HCEC 1CT (cell line): ENCODE data around the gene NFE2L1.
"Not testable (repeated sequence)": the region's sequence is repeated elsewhere in the genome, so short reads cannot be mapped to it uniquely, and the experiment has no call there.

Source experiments
- DNase-seq: peaks from one replicate; pipeline ENCODE4 v3.0.0-alpha.2; 2017

NFE2L1 gene

DNA sequence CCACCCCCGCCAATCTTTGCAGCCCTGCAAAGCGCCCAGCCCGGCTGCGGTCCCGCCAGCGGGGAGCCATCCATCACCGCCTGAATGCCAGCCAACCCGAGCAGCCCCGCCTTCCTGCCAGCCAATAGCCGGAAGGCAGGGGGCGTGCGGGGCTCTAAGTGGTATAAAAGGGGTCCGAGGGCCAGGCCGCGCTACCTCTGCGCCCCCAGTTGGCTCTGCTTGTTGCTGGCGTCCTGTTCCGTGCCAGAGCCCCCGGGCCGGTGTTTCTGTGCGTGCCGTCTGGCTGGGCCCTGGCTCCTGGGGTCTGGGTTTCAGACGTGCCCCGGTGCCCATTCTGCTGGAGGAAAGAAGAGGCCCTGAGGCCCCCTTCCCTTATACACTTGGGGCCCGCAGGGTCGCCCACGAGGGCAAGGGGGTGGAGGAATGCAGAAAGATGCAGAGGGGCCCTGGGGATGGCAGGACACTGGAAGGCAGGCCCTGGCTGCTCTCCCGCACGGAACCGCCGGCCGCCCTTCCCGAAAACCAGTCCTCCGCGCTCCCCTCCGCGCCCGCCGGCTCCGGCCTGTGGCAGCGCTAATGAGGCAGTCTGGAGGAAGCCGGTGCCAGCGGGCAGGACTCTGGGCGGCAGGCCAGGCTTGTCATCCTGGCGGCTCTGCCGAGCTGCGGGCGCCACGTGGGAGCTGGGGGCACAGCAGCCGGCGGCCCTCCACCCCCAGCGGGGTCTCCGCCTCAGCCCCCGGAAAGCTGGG lies 24.6 kb upstream of the NFE2L1 start:
- DNase-seq = peak; percentile 68

DNA sequence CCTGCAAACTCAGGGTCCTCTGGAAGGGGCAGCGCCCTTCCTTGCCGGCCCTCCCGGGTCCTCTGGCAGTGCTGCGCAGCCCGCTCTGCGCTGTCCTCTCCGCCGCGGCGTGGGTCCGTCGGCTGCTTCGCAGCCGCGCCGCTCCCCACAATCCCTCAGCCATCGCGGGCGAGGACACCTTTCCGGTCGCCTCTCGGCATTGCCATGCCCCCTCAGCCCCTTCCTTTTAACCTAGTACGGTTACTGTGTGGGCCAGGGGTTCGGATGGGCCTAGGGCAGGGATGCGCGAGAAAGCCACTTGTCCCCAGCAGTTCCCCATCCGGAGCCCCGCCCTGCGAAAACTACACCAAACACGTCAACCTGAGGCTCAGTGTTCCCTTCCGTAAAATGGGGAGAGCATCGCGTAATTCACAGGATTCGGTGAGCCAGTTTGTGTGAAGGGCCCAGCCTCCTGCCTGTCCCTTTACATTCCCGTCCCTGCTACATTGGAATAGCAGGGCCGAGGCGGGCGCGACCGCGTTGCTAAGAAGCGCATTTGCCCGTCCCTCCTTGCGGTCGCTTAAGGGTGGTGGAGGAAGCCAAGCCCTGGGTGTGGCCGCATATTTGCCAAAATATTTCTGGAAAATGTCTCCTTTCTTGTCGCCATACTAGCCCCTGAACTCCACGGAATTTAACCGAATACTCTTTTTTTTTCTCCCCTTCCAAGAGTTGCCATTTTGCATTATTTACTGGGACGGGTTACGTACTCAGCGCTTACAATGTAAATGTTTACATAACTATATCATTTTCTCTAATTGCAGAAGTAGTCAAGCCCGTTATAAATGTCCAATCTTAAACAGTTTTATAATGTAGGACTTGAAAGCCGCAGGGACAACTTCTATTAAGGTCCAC lies 23.8 kb upstream of the NFE2L1 start:
- DNase-seq = no peak

- peak; percentile 96 for DNase-seq
These were observed 22.9 kb upstream of the NFE2L1 start for GRCh38 chr17:48025040-48025903.

- DNase-seq = no peak
These were observed 22.2 kb upstream of the NFE2L1 start for GRCh38 chr17:48025904-48026501.

GRCh38 chr17:48026502-48027321 lies 21.4 kb upstream of the NFE2L1 start:
- peak; percentile 83 for DNase-seq

DNA sequence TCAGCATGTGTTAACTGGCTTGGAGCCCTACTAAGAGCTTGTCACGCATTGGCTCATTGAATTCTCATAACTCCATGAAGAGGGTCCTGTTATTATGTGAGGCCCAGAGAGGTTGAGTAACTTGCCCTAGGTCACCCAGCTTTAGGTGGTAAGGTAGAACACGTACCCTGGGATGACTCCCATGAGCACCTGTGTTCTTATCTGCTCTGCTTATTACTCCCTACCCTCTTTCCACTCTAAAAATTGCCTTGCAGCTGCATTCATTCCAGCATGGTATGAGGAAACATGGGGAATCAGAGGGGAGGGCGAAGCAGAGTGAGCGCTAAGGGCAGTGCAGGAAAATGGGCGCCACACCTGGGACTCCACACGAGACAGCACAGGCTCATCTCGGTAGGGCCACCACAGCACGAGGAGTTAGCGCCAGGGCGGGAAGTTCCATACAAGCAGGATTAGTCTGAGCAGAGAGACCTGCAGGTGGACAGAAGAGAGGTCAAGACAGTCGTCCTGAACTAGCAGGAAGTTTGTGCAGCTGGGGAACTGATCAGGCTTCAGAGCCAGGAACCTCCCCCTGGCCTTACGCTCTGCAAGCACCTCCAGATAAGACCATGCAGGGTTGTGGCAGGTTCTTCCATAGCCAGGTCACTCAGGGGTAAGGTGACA lies 20.7 kb upstream of the NFE2L1 start:
- DNase-seq = no peak

DNA sequence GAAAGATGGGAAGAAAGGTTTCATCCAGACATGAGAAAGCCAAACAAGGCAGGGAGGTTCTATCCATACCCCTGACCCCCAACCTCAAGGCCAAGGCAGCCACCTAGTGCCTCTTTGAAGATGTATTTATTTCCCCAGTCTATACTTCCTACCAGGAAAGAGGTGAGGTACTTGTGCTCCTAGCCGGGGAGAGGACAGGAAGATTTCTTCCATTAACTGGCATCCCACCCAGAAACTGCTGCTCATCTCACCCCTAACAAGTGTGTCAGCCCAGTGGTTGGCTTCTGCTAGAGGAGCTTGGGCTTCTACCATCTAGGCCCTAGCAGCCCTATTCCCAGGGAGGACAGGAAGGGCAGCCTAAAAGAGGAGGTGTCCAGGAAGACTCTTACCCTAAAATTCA lies 19.4 kb upstream of the NFE2L1 start:
- no peak for DNase-seq

DNA sequence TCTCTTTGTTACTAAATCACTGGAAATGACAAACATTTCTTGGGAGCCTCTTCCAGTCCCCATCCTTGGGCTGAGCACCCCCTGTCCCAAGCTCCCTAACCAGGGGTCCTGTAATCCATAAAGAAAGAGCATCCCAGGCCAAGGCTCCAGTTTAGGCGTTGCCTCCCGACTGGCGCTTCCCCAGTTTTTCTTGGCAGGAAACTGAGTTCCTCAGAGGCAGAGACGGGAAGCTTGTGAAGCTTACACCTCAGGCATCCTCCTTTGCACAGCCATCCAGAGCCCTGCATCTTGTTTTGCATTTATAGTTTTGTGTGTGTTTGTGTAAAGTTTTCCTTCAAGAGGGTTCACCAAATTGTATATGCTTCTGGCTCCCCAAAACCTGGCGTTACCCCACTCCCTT lies 17.6 kb upstream of the NFE2L1 start:
- DNase-seq = no peak

- no peak for DNase-seq
These were observed 16.2 kb upstream of the NFE2L1 start for GRCh38 chr17:48031966-48032365.

GRCh38 chr17:48034734-48035133 lies 13.4 kb upstream of the NFE2L1 start:
- DNase-seq = not testable (repeated sequence)

GRCh38 chr17:48036693-48037035 lies 11.5 kb upstream of the NFE2L1 start:
- no peak for DNase-seq

- DNase-seq = peak; percentile 44
These were observed 10.9 kb upstream of the NFE2L1 start, which contains the start of gene COPZ2 for GRCh38 chr17:48037036-48037837. Gene COPZ2 (minus strand): TSS chr17:48037797. CDS start chr17:48037777, 20 bp downstream.

DNA sequence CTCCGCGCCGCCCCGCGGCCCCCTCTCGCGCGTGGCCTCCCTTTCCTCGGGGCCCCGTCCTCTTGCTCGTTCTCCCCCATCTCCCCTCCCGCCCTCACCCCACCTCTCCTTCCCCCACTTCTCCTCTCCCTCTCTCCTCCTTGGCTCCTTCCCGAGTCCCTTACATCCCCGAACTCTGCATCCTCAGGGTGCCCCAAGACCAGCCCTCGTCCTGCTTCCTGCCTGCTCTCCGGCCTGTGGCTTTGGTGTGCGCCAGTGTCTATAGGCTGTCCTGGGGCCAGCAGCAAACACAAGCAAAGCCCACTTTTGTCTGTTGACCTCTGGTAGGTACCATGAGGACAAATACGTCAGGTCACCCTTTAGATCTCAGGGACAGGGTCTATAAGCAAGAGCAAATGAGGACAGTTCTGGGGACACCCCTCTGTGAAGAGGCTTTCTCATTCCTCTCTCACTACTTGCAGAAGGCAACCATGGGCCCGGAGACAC lies 10.3 kb upstream of the NFE2L1 start:
- DNase-seq = peak; percentile 24

DNA sequence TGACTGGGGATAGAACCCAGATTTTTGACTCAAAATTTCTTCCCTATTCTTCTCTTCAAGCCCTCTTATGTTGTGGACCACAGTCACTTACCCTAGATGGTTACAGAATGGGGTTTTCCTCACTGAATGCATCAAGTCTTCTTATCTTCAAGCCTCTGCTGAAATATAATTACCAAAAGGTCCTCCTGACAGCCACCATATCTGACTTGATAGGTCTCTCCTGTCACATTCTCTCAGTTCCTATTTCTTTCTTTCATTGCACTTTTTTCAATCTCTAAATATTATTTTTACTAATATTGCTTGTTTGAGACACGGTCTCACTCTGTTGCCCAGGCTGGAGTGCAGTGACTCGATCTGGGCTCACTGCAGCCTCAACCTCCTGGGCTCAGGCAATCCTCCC lies 9.5 kb upstream of the NFE2L1 start:
- no peak for DNase-seq

DNA sequence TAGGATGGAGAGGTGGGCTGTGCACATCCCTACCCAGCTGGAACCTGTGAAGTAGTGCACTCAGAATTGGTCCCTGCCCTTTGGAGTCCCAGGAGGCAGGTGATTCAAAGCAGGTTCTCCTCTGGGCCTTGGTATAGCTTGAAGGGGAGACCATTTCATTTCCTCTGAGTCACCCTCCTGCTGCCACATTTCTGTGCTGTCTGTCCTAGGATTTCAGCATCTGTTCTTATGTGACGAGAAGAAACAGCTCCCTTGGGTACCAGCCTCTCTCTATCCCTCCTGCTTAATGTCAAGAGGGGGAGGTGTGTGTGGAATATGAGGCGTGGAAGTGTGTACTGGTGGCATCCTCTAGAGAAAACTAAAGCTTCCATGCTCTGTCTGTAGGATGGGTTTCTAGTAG lies 5.0 kb upstream of the NFE2L1 start:
- no peak for DNase-seq

- DNase-seq = no peak
These were observed 3.3 kb upstream of the NFE2L1 start for GRCh38 chr17:48044851-48045250.

DNA sequence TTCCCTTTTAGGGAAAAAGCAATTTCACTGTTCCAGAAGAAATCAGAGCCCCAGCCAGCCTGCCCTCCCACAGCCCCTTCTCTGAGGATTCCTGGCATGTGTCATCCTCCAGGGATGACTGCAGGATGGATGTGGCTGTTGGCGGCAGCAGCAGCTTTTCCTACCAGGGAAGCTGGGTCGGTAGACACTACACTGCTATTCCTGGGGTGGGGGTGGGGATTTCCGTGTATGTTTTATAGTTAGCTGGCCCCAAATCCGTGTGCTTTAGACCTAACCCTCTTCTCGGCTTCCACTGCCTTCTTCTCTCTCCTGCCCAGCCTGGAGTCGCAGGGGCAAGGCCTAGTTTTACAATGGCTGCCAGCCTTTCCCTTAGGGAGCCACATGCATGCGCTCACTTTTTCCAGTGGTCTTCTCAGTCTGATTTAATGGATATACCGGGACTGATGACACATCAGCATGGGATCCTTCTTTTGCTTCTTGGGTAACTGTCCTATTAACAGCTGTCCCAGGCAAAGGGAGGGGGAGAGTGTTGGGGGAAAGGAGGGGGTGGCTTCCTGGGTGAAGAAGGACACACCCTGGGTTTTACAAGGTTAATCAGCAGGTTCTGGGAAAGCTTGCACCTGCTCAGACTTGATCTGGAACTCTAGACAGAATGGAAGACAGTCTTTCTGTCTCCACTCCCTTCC lies 2.7 kb upstream of the NFE2L1 start:
- DNase-seq = no peak

GRCh38 chr17:48046296-48046695 lies 1.9 kb upstream of the NFE2L1 start:
- no peak for DNase-seq

GRCh38 chr17:48047113-48047740 lies 932 bp upstream of the NFE2L1 start:
- DNase-seq = no peak
